ENCODE results near the gene GFRA1. TPM values are rescaled to one million over a fixed set of nuclear protein-coding genes. Genes with fewer than 3 reads are reported as not detected.

The GFRA1 gene
- total RNA-seq, 1 experiment from 2014 or later: 0.30 TPM

DNA sequence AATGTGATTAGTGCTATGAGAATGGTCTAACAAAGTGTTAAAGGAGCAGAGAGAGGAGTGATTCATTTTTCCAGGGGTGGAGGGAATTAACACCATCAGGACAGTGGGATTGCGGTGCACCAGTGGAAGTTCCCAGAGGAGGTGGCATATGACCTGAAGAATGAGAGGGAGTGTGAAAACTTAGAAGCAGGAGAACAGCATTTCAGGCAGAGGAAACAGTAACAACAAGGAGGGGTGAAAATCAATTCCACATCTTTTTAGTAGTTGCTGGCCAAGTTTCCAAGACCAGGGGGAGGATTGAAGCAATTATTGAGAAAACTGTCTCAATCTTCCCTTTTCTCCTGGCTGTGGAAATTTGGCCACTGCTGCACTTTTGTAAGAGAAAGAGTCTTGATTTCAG is 27.5 kb upstream of the GFRA1 start:
- BruUV-seq (replicated peaks): no TSS peak
- H3K9ac ChIP-seq (ENCODE audit: low read length): no peak overlapping the region
- DNase-seq (ENCODE audit: low read depth, low spot score) (no peak), ATAC-seq (no peak)
- CTCF ChIA-PET: no interaction called here
- no peaks in the 10 kb centered on the region for H3K79me2 ChIP-seq (ENCODE audit: insufficient read depth, low read length)
- H3K4me3 ChIP-seq (replicated peaks in 1 of 2; ENCODE audit: low read depth in 1 of 2, low read length in 2 of 2): no peak overlapping the region
- TF ChIP-seq SIN3A (IDR thresholded peaks at IDR 0.05; ENCODE audit: low read depth) (no peak), SP1 (IDR thresholded peaks at IDR 0.05; ENCODE audit: low read depth) (no peak), FOSL1 (IDR thresholded peaks at IDR 0.05; ENCODE audit: low read depth) (no peak), JUND (IDR thresholded peaks at IDR 0.05) (no peak), ZNF274 (IDR thresholded peaks at IDR 0.05; ENCODE audit: low read depth, low read length) (no peak), POLR2AphosphoS5 (IDR thresholded peaks at IDR 0.05; ENCODE audit: low read depth, low read length) (no peak), TCF7L2 (IDR thresholded peaks at IDR 0.05; ENCODE audit: borderline replicate concordance, extremely low read depth, insufficient read depth, insufficient read length) (no peak), CEBPB (IDR thresholded peaks at IDR 0.05; ENCODE audit: low read depth) (no peak)
- TF ChIP-seq, protein P1, sequence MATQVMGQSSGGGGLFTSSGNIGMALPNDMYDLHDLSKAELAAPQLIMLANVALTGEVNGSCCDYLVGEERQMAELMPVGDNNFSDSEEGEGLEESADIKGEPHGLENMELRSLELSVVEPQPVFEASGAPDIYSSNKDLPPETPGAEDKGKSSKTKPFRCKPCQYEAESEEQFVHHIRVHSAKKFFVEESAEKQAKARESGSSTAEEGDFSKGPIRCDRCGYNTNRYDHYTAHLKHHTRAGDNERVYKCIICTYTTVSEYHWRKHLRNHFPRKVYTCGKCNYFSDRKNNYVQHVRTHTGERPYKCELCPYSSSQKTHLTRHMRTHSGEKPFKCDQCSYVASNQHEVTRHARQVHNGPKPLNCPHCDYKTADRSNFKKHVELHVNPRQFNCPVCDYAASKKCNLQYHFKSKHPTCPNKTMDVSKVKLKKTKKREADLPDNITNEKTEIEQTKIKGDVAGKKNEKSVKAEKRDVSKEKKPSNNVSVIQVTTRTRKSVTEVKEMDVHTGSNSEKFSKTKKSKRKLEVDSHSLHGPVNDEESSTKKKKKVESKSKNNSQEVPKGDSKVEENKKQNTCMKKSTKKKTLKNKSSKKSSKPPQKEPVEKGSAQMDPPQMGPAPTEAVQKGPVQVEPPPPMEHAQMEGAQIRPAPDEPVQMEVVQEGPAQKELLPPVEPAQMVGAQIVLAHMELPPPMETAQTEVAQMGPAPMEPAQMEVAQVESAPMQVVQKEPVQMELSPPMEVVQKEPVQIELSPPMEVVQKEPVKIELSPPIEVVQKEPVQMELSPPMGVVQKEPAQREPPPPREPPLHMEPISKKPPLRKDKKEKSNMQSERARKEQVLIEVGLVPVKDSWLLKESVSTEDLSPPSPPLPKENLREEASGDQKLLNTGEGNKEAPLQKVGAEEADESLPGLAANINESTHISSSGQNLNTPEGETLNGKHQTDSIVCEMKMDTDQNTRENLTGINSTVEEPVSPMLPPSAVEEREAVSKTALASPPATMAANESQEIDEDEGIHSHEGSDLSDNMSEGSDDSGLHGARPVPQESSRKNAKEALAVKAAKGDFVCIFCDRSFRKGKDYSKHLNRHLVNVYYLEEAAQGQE (IDR thresholded peaks at IDR 0.05; ENCODE audit: low read depth): no peak
- TF ChIP-seq, protein P2, sequence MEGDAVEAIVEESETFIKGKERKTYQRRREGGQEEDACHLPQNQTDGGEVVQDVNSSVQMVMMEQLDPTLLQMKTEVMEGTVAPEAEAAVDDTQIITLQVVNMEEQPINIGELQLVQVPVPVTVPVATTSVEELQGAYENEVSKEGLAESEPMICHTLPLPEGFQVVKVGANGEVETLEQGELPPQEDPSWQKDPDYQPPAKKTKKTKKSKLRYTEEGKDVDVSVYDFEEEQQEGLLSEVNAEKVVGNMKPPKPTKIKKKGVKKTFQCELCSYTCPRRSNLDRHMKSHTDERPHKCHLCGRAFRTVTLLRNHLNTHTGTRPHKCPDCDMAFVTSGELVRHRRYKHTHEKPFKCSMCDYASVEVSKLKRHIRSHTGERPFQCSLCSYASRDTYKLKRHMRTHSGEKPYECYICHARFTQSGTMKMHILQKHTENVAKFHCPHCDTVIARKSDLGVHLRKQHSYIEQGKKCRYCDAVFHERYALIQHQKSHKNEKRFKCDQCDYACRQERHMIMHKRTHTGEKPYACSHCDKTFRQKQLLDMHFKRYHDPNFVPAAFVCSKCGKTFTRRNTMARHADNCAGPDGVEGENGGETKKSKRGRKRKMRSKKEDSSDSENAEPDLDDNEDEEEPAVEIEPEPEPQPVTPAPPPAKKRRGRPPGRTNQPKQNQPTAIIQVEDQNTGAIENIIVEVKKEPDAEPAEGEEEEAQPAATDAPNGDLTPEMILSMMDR (IDR thresholded peaks at IDR 0.05 in 2 of 3, conservative IDR thresholded peaks at IDR 0.05 in 1 of 3; ENCODE audit: borderline replicate concordance in 1 of 3, insufficient read depth in 1 of 3, low read depth in 2 of 3, low read length in 2 of 3): no peak
- peaks cover 34% of the 10 kb centered on the region for H3K27me3 ChIP-seq (ENCODE audit: insufficient read depth, low read length)
- no peaks in the 10 kb centered on the region for H3K36me3 ChIP-seq (ENCODE audit: control insufficient read depth in 1 of 2, insufficient read depth in 2 of 2, low read length in 2 of 2)
- intact Hi-C loops (cut with micrococcal nuclease): no loop called here
- POLR2A ChIA-PET: no interaction called here
- no peak overlapping the region for H2AFZ ChIP-seq (ENCODE audit: low read depth, low read length, poor library complexity, severe bottlenecking)
- H3K4me2 ChIP-seq (ENCODE audit: low read length): no peak overlapping the region
- no peaks in the 10 kb centered on the region for H3K4me1 ChIP-seq (ENCODE audit: control insufficient read depth in 1 of 2, insufficient read depth in 2 of 2, low read length in 2 of 2)
- no peaks in the 10 kb centered on the region for H3K9me2 ChIP-seq (ENCODE audit: insufficient read depth)
- RAD21 ChIA-PET (ENCODE audit: low non-redundant PET in 1 of 2, low total read pairs in 2 of 2, uncharacterized antibody in 2 of 2, unreplicated experiment in 2 of 2): no interaction called here
- H3K9me3 ChIP-seq (ENCODE audit: control insufficient read depth in 1 of 2, insufficient read depth in 1 of 2, low read depth in 1 of 2, low read length in 2 of 2): no peaks in the 10 kb centered on the region
- H4K20me1 ChIP-seq (ENCODE audit: insufficient read depth): no peaks in the 10 kb centered on the region
- H3K27ac ChIP-seq (ENCODE audit: low read depth, low read length): no peak overlapping the region
